MM.1S (cell line): ENCODE measurements around the gene PLA2R1.
A peak's percentile ranks its signal among the peaks of the same experiment; 100 is the strongest.

ENCODE experiments used
- DNase-seq: peaks from one replicate; pipeline ENCODE4 v3.0.0-alpha.2; 2015
- H2AFZ ChIP-seq: fragments of 300-600 bp; sonication (generic); 2 replicates; pipeline ENCODE4 v1.6.0; 2016; ENCODE audit warnings: antibody characterized with exemption, low read length
- H3F3A ChIP-seq: fragments of 300-600 bp; sonication (generic); 2 replicates; pipeline ENCODE4 v1.6.1; 2016; ENCODE audit warnings: mild to moderate bottlenecking, antibody characterized with exemption, low read length, moderate library complexity, mixed read lengths; ENCODE audit not compliant: insufficient read depth
- H3K27ac ChIP-seq: fragments of 300-600 bp; sonication (generic); 2 replicates; pipeline ENCODE4 v1.5.1; 2016; ENCODE audit warnings: mild to moderate bottlenecking, low read length
- H3K27me3 ChIP-seq: fragments of 300-600 bp; sonication (generic); replicated peaks from 2 replicates; pipeline ENCODE4 v1.6.0; 2016; ENCODE audit warnings: low read length; ENCODE audit not compliant: insufficient read depth
- H3K36me3 ChIP-seq: fragments of 300-600 bp; sonication (generic); replicated peaks from 2 replicates; pipeline ENCODE4 v1.6.1; 2016; ENCODE audit warnings: mild to moderate bottlenecking, low read length, mixed read lengths; ENCODE audit not compliant: insufficient read depth
- H3K4me1 ChIP-seq: fragments of 300-600 bp; sonication (generic); 2 replicates; pipeline ENCODE4 v1.6.1; 2016; ENCODE audit warnings: low read length, mixed read lengths
- H3K4me2 ChIP-seq: fragments of 300-600 bp; sonication (generic); 2 replicates; pipeline ENCODE4 v1.6.0; 2016; ENCODE audit warnings: low read depth, low read length
- H3K4me3 ChIP-seq: fragments of 300-600 bp; sonication (generic); 2 replicates; pipeline ENCODE4 v1.5.1; 2016; ENCODE audit warnings: low read length, mixed read lengths
- H3K79me2 ChIP-seq: fragments of 300-600 bp; sonication (generic); 2 replicates; pipeline ENCODE4 v1.6.1; 2016; ENCODE audit warnings: mixed run types, low read length, mixed read lengths
- H3K9ac ChIP-seq: fragments of 300-600 bp; sonication (generic); 2 replicates; pipeline ENCODE4 v1.6.1; 2016; ENCODE audit warnings: low read length, mixed read lengths
- H3K9me2 ChIP-seq: fragments of 300-600 bp; sonication (generic); replicated peaks from 2 replicates; pipeline ENCODE4 v1.6.1; 2016; ENCODE audit warnings: mild to moderate bottlenecking, low read length, mixed read lengths; ENCODE audit not compliant: insufficient read depth
- H3K9me3 ChIP-seq: fragments of 300-600 bp; sonication (generic); replicated peaks from 2 replicates; pipeline ENCODE4 v1.6.1; 2016; ENCODE audit warnings: mild to moderate bottlenecking, low read length, mixed read lengths; ENCODE audit not compliant: insufficient read depth
- H4K20me1 ChIP-seq: fragments of 300-600 bp; sonication (generic); 2 replicates; pipeline ENCODE4 v1.6.1; 2016; ENCODE audit warnings: mild to moderate bottlenecking, low read length, moderate library complexity, mixed read lengths; ENCODE audit not compliant: insufficient read depth
- CTCF ChIP-seq: fragments of 300-600 bp; sonication (generic); IDR thresholded peaks from 2 replicates; pipeline ENCODE4 v1.5.1; 2016; ENCODE audit warnings: antibody characterized with exemption, low read length, mixed read lengths
- EZH2 ChIP-seq: fragments of 300-600 bp; sonication (generic); optimal IDR thresholded peaks from 2 replicates; pipeline ENCODE3; 2017; ENCODE audit warnings: low read depth, mild to moderate bottlenecking, antibody characterized with exemption, low read length, mixed read lengths
- EZH2phosphoT487 ChIP-seq: fragments of 300-600 bp; sonication (generic); IDR thresholded peaks from 2 replicates; pipeline ENCODE4 v1.6.1; 2018; ENCODE audit warnings: antibody characterized with exemption, low read length

Gene PLA2R1

DNA sequence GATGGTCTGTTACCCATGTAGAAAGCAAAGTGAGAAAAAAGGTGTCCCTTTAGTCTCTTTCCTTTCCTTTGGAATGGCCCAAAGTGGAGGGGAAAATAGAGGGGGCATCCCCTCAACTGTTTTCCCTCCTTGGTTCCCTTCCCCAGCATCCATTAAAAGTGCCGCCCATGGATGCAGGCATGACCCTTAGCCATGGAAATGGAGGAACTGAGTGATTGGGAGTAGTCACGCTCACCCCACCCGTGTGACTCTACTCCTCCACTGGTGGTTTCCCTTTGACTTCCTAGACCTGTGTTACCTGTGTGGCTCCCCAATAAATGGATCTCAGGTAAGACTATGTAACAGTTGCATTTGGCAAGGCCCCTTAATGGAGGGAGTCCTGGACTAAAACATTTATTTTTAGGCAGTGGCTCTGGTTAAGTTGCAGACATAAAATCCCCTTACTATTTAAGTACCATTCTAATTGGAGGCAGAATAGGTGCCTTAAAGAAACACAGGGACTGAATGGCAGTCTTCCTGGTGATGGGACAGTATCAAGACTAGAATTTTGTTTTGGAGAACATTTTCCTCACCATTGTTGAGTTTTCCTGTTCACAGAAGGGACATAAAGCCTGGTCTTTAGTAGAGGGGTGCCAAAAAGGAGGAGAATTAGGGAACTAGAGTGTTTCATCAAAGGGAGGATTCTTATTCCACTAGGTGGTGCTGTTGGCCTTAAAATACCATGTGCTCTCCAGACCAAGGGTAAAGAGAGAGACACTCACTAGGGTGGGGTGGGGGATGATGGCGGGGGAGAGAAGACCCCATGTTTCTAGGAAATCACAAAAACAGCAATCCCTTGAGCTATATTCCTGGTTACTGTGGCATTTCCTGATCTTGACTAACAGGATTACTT, 25.7 kb upstream of the PLA2R1 start:
- no peaks in the 10 kb centered on the region for H3K9me3 ChIP-seq
- TF ChIP-seq EZH2phosphoT487 (no peak), CTCF (peak; percentile 47)

DNA sequence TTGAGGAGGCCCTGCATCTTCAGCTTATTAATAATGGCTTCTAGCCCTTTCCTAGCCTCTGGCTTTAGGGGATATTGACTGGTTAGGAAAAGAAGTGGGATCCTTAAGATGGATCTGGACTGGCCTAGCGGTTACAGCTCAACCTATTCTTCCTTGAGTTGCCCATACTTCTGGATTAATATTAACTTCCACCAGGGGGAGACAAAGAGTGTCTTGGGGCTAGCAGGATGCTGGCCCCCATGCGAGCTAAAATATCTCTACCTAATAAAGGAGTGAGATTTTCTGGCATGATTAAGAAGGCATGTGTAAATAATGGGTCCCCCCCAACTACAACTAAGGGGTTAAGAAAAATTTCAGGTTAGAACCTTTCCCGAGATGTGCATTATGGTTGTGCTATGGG, 23.2 kb upstream of the PLA2R1 start:
- DNase-seq = peak; percentile 21

More for the DNA sequence above, 25.7 kb upstream of the PLA2R1 start:
- peak; percentile 45 for DNase-seq
- Histone ChIP-seq H3K36me3 (no peaks in the 10 kb centered on the region), H3K27me3 (no peaks in the 10 kb centered on the region), H2AFZ (no peak overlapping the region), H3F3A (no peaks in the 10 kb centered on the region), H4K20me1 (no peaks in the 10 kb centered on the region), H3K27ac (no peak overlapping the region), H3K4me2 (no peak overlapping the region), H3K9ac (no peak overlapping the region), H3K4me1 (no peaks in the 10 kb centered on the region), H3K79me2 (no peaks in the 10 kb centered on the region), H3K9me2 (no peaks in the 10 kb centered on the region), H3K4me3 (no peak overlapping the region)

DNA sequence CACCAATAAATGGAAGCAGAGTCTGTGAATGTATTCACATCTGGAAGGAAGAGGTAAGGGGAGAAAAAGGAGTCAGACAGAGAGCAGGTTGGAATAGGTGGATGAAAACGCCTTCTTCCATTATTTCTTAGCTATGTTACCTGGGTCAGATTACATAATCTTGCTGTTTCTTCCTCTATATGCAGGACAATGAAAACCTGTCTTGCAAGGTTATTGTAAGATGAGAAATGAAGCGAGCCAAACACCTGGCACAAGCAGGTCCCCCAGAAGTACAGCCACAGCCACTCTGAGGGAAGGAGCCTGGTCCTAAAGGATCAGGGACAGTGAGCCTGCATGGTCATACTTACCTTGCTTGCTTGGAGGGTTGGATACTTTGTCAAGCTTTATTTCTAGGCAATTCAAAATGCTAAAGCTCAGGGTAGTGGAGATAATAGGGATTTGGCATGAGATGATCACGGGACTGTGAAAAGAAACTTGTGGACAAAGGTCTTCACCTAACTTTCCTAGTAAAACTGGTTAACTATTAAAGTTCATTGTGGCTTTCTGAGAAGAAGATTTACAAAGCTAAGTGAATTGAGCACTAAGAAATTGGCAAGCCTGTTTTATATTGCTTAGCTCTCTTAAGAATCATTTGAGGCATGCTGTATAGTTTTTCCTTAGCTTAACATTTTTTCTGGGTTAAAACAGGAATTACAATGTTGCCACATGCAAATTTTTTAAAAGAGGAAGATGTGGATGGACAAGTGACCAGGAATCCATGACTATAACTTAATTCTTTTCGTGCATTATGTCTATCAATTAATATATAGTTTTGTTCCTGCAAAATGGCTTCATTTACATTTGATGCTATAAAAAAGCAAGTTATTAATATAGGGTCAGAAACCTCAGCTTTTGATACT, 15.7 kb upstream of the PLA2R1 start:
- Histone ChIP-seq H3K4me3 (no peak overlapping the region), H3K27me3 (no peaks in the 10 kb centered on the region), H3K79me2 (no peaks in the 10 kb centered on the region), H4K20me1 (no peaks in the 10 kb centered on the region), H3K9ac (no peak overlapping the region), H2AFZ (no peak overlapping the region), H3K4me1 (peaks cover 8% of the 10 kb centered on the region; the same call in 1 of the 2 replicates), H3K4me2 (no peak overlapping the region), H3K9me3 (no peaks in the 10 kb centered on the region), H3K9me2 (no peaks in the 10 kb centered on the region), H3K27ac (no peak overlapping the region), H3K36me3 (no peaks in the 10 kb centered on the region), H3F3A (peaks cover 11% of the 10 kb centered on the region; the same call in 1 of the 2 replicates)
- no peak for DNase-seq
- TF ChIP-seq EZH2 (no peak), CTCF (no peak)

More for the DNA sequence above, 23.2 kb upstream of the PLA2R1 start:
- Histone ChIP-seq H3K79me2 (no peaks in the 10 kb centered on the region), H3K9me3 (no peaks in the 10 kb centered on the region), H3K9ac (no peak overlapping the region), H3K27ac (no peak overlapping the region), H3K9me2 (no peaks in the 10 kb centered on the region), H4K20me1 (no peaks in the 10 kb centered on the region), H2AFZ (no peak overlapping the region), H3K4me2 (no peak overlapping the region), H3F3A (no peaks in the 10 kb centered on the region), H3K27me3 (no peaks in the 10 kb centered on the region), H3K4me3 (no peak overlapping the region), H3K36me3 (no peaks in the 10 kb centered on the region), H3K4me1 (no peaks in the 10 kb centered on the region)
- TF ChIP-seq CTCF (peak; percentile 41), EZH2 (no peak)
